OCI-LY7 (cell line): ENCODE data around the gene KRT76. TPM values are rescaled to one million over a fixed set of nuclear protein-coding genes. Genes with fewer than 3 reads are reported as not detected.

ENCODE experiments used
- BruUV-seq: library from RNA; stranded (reverse); fragments of 400-500 nt; replicated peaks from 2 replicates; lab custom pipeline; 2021; lab: Mats Ljungman, UMichigan
- CTCF ChIA-PET: fragments of 300-600 bp; sonication (Branson Sonifier 250); formaldehyde crosslinking; loops from one replicate; lab custom pipeline; 2022; ENCODE audit warnings: antibody characterized with exemption; ENCODE audit not compliant: unreplicated experiment; lab: Charles Lee
- POLR2A ChIA-PET: fragments of 300-600 bp; sonication (Branson Sonifier 250); formaldehyde crosslinking; loops from one replicate; lab custom pipeline; 2022; ENCODE audit warnings: antibody characterized with exemption; lab: Charles Lee
- DNase-seq: peaks from one replicate; pipeline ENCODE4 v3.0.0-alpha.2; 2015; ENCODE audit warnings: low spot score
- H2AFZ ChIP-seq: fragments of 200-600 bp; sonication (generic), shearing (Covaris generic); 2 replicates; pipeline ENCODE4 v1.6.1; 2014; ENCODE audit warnings: mild to moderate bottlenecking, antibody characterized with exemption, low read length, moderate library complexity
- H3K27ac ChIP-seq: fragments of 200-600 bp; sonication (generic); 2 replicates; pipeline ENCODE4 v1.5.1; 2014; ENCODE audit warnings: mixed run types, low read depth, mild to moderate bottlenecking, moderate library complexity, low read length, inconsistent platforms; ENCODE audit not compliant: poor library complexity, severe bottlenecking
- H3K36me3 ChIP-seq: fragments of 200-600 bp; sonication (generic); 2 replicates; pipeline ENCODE4 v1.6.1; 2014; ENCODE audit warnings: mild to moderate bottlenecking, antibody characterized with exemption, low read length, moderate library complexity, mixed read lengths; ENCODE audit not compliant: insufficient read depth
- H3K4me1 ChIP-seq: fragments of 200-600 bp; sonication (generic); 2 replicates; pipeline ENCODE4 v1.5.1; 2014; ENCODE audit warnings: mild to moderate bottlenecking, low read length; ENCODE audit not compliant: insufficient read depth, poor library complexity, severe bottlenecking
- H3K4me2 ChIP-seq: fragments of 200-600 bp; sonication (generic); 2 replicates; pipeline ENCODE4 v1.6.1; 2014; ENCODE audit warnings: mild to moderate bottlenecking, low read length
- H3K4me3 ChIP-seq: fragments of 200-600 bp; sonication (generic); 2 replicates; pipeline ENCODE4 v1.5.1; 2014; ENCODE audit warnings: mild to moderate bottlenecking, low read depth, low read length; ENCODE audit not compliant: poor library complexity, severe bottlenecking
- H3K79me2 ChIP-seq: fragments of 200-600 bp; sonication (generic); 2 replicates; pipeline ENCODE4 v1.6.1; 2016; ENCODE audit warnings: low read depth, mild to moderate bottlenecking, low read length, moderate library complexity, mixed read lengths; ENCODE audit not compliant: insufficient read depth
- H3K9me2 ChIP-seq: fragments of 200-600 bp; sonication (generic); 2 replicates; pipeline ENCODE4 v1.6.1; 2016; ENCODE audit warnings: mild to moderate bottlenecking, low read length, mixed read lengths; ENCODE audit not compliant: insufficient read depth
- H3K9me3 ChIP-seq: fragments of 200-600 bp; sonication (generic); 2 replicates; pipeline ENCODE4 v1.6.1; 2014; ENCODE audit warnings: mild to moderate bottlenecking, mixed run types, low read length, mixed read lengths
- H4K20me1 ChIP-seq: fragments of 200-600 bp; sonication (generic); 2 replicates; pipeline ENCODE4 v1.6.1; 2014; ENCODE audit warnings: mild to moderate bottlenecking, antibody characterized with exemption, low read length, moderate library complexity, mixed read lengths; ENCODE audit not compliant: insufficient read depth
- EZH2phosphoT487 ChIP-seq: fragments of 200-600 bp; sonication (generic); IDR thresholded peaks from 2 replicates; pipeline ENCODE4 v1.6.1; 2018; ENCODE audit warnings: low read depth, borderline replicate concordance, mild to moderate bottlenecking, mixed run types, antibody characterized with exemption, low read length, moderate library complexity, mixed read lengths
- intact Hi-C: fragments of 100-400 bp; cut with micrococcal nuclease; formaldehyde crosslinking; loops from one replicate; pipeline ENCODE4 v1.10.0; 2022; ENCODE audit not compliant: unreplicated experiment
- total RNA-seq, 2 experiments: library from RNA; depleted of rRNA in 1 of 2; stranded (reverse); fragments of >200 nt in 1 of 2; shearing (Covaris generic) in 1 of 2; gene quantifications; 2 replicates each; pipeline ENCODE4 v1.2.3, GENCODE V29; 2014 to 2022
- TF ChIP-seq, protein P1 (sequence below): fragments of 200-600 bp; sonication (generic); conservative IDR thresholded peaks from 2 replicates; pipeline ENCODE4 v1.5.1; 2014; ENCODE audit warnings: mild to moderate bottlenecking, antibody characterized with exemption, low read length, moderate library complexity, mixed read lengths

Gene KRT76
- total RNA-seq, 2 experiments from 2014 or later, result not detected

- H3K9me2 ChIP-seq, result no peaks in the 10 kb centered on the region
- no peak for TF ChIP-seq EZH2phosphoT487
- TF ChIP-seq, protein P1, sequence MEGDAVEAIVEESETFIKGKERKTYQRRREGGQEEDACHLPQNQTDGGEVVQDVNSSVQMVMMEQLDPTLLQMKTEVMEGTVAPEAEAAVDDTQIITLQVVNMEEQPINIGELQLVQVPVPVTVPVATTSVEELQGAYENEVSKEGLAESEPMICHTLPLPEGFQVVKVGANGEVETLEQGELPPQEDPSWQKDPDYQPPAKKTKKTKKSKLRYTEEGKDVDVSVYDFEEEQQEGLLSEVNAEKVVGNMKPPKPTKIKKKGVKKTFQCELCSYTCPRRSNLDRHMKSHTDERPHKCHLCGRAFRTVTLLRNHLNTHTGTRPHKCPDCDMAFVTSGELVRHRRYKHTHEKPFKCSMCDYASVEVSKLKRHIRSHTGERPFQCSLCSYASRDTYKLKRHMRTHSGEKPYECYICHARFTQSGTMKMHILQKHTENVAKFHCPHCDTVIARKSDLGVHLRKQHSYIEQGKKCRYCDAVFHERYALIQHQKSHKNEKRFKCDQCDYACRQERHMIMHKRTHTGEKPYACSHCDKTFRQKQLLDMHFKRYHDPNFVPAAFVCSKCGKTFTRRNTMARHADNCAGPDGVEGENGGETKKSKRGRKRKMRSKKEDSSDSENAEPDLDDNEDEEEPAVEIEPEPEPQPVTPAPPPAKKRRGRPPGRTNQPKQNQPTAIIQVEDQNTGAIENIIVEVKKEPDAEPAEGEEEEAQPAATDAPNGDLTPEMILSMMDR, result no peak
- no peaks in the 10 kb centered on the region for H3K79me2 ChIP-seq
- DNase-seq, result no peak
- H4K20me1 ChIP-seq, result no peaks in the 10 kb centered on the region
- intact Hi-C loops, result no loop called here
- H3K27ac ChIP-seq, result no peak overlapping the region
- H2AFZ ChIP-seq, result no peak overlapping the region
- BruUV-seq, result no TSS peak
- POLR2A ChIA-PET, result no interaction called here
- H3K4me2 ChIP-seq, result no peak overlapping the region
- no peak overlapping the region for H3K4me3 ChIP-seq
- no peaks in the 10 kb centered on the region for H3K4me1 ChIP-seq
- no peaks in the 10 kb centered on the region for H3K9me3 ChIP-seq
- CTCF ChIA-PET, result no interaction called here
- no peaks in the 10 kb centered on the region for H3K36me3 ChIP-seq
Measured at GRCh38 chr12:52730383-52730782, 46.8 kb downstream of the KRT76 start.

DNA sequence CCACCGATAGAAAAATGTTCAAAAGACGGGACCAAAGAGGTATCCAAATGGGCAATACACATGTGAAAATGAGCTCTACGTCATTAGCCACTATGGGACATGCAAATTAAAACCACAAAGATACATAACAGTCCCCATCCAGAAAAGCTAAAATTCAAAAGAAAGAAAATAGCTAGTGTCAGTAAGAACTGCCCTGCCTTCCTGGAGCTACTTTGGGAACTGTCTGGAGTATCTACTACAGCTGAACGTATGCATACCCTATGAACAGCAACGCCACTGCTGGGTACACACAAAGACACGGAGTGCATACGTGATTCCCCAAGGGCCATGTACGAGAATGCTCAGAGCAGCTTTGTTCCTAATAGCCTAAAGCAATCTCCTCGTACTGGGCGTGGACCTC, 48.0 kb downstream of the KRT76 start:
- TF ChIP-seq EZH2phosphoT487, result no peak
- TF ChIP-seq, protein P1, result no peak
- no peaks in the 10 kb centered on the region for H3K79me2 ChIP-seq
- H3K4me3 ChIP-seq, result no peak overlapping the region
- H2AFZ ChIP-seq, result no peak overlapping the region
- H4K20me1 ChIP-seq, result no peaks in the 10 kb centered on the region
- no peak for DNase-seq
- intact Hi-C loops, result no loop called here
- no peaks in the 10 kb centered on the region for H3K9me2 ChIP-seq
- BruUV-seq, result no TSS peak
- no peak overlapping the region for H3K4me2 ChIP-seq
- H3K27ac ChIP-seq, result no peak overlapping the region
- no peaks in the 10 kb centered on the region for H3K9me3 ChIP-seq
- ChIA-PET POLR2A (no interaction called here), CTCF (no interaction called here)
- no peaks in the 10 kb centered on the region for H3K36me3 ChIP-seq
- no peaks in the 10 kb centered on the region for H3K4me1 ChIP-seq

DNA sequence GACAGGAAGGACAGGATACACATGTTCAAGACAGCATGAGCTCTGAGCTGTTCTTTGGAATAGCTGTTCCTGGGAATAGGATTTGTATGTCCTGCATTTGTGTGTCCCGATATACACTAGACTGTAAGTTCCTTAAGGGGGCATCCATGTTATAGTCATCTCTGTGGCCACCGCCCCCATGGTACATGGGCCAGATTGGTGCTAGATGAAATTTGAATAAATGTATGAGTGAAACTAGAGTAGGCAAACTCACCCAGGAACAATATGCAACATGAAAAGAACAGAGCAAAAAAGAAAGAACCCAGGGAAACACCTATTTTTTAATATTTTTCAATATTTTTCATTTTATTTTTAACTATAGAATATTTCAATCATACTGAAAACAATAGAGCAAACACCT, 48.8 kb downstream of the KRT76 start:
- H3K4me1 ChIP-seq, result no peaks in the 10 kb centered on the region
- no peaks in the 10 kb centered on the region for H3K36me3 ChIP-seq
- no peak overlapping the region for H2AFZ ChIP-seq
- ChIA-PET POLR2A (no interaction called here), CTCF (no interaction called here)
- H3K4me3 ChIP-seq, result no peak overlapping the region
- H3K79me2 ChIP-seq, result no peaks in the 10 kb centered on the region
- intact Hi-C loops, result no loop called here
- H3K9me2 ChIP-seq, result no peaks in the 10 kb centered on the region
- H3K4me2 ChIP-seq, result no peak overlapping the region
- no TSS peak for BruUV-seq
- TF ChIP-seq, protein P1, result no peak
- TF ChIP-seq EZH2phosphoT487, result no peak
- H3K9me3 ChIP-seq, result no peaks in the 10 kb centered on the region
- H4K20me1 ChIP-seq, result no peaks in the 10 kb centered on the region
- DNase-seq, result no peak
- no peak overlapping the region for H3K27ac ChIP-seq
